GM19467 (cell line): Measurements from ENCODE around the gene KSR2.

Experiments used
- ATAC-seq: cut with Tn5 transposase; IDR thresholded peaks from one replicate; pipeline ENCODE4 v1.9.1; 2021; ENCODE audit warnings: mild to moderate bottlenecking, moderate library complexity; ENCODE audit not compliant: unreplicated experiment

KSR2 gene

DNA sequence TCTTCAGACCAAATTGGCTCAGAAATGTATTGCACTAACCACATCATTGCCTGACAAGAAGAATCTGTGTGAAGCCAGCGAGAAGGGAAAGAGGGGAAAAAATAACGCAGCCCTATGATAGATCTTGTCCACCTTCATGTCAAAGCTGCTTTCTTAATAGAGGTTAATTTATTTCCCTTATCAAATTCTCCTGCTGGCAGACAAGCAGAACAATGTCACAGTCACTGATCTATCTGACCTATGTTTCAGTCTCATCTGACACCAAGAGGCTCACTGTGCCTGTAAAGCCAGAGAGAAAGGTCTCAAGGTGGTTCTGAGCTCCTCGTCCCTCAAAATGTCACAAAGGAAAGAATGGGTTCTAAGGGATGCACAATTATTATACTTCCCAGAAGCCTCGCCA is 417.1 kb downstream of the KSR2 start:
- ATAC-seq: no peak

DNA sequence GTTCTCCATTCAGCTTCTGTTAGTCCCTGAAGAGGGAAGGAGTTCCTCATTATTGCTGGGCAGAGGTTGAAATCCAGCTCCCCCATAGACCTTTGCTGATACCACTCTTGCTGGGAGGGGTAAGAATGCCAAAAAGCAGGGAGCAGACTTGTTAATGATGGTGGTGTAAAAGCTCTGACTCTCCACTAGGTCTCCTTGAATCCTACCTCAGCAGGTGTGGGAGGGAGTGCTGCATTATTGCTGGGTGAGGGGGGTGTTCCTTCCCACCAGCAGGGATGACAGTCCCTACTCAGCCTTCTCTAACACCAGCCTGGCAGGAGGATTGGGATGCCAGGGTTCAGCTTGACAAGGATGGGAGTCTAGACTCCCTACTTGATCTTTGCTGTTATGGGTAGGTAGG is 421.6 kb downstream of the KSR2 start:
- no peak for ATAC-seq

DNA sequence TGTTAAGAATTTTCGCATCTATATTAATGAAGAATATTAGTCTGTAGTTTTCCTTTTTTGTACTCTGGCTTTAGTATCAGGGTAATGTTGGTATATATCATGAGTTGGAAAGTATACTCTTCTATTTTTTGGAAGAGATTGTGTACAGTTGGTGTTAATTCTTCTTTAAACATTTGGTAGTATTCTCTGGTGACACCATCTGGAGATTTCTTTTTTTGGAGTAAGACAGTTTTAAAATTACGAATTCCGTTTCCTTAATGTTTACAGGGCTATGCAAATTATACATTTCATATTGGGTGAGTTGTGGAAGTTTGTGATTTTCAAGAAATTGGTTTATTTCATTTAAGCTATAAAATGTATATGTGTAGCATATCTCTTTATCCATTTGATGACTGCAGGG is 423.6 kb downstream of the KSR2 start:
- no peak for ATAC-seq

DNA sequence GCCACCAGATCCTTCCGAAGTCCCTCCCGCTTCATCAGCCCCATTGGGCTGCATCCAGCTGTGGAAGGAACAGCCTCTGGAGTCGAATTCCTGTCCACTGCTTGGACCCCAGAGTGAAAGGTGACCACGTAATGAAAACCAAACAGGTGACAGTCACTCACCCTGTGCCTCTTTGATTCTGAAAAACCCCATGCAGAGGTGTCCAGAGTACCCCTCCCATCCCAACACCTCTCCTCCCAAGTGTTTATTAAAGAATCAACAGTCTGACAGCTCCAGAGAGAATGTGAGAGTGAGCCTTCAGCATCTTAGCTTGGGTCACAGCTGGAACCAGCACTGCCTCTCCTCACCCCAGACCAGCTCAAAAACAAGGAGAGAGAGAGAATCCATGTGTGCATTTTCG is 428.8 kb downstream of the KSR2 start:
- no peak for ATAC-seq

DNA sequence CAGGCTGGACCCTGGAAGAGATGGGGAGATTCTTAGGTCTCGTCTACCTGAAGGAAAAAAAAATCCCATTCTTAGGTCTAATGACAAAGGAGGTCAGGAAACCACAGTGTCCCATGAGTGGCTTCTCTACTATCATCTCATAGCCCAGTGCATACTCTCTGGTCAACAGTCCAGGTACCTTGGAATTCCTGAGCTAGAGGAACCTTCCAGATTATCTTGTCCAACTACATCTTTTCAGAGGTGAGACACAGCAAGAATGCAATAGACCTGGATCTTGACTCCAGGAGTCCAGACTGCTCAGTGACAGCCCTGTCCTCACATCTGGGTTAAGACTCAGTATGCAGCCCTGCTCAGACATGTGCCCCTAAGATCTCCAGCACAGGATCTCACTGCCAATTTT is 429.9 kb downstream of the KSR2 start:
- no peak for ATAC-seq

DNA sequence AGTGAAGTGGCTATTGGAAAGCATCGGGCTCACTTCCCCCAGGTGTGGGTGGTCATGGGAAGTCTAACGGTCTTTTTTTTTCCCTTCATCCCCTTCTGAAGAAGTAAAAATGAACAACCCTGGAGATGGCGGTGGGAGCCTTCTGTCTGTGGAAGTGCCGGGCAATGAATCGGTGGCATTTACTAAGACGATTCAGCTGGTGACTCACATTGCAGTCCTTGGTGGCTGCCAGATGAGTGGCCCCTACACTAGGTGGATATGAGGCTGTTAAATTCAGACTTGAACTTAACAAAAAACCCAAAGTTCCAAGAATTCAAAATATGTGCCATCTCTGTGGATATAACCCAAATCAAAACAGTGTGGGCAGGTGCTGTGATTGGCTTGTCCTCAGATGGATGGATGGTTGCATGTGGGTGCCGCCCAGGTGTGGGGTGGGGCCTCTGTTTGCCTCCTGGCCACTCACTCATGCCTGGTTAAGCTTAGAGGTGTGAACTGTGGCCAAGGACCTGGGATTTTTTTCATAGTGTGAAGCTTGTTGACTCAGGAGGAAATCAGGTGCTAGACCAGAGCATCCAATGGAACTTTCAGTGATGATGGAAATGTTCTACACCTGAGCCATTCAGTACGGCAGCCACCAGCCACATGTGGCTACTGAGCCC is 430.6 kb downstream of the KSR2 start:
- no peak for ATAC-seq

DNA sequence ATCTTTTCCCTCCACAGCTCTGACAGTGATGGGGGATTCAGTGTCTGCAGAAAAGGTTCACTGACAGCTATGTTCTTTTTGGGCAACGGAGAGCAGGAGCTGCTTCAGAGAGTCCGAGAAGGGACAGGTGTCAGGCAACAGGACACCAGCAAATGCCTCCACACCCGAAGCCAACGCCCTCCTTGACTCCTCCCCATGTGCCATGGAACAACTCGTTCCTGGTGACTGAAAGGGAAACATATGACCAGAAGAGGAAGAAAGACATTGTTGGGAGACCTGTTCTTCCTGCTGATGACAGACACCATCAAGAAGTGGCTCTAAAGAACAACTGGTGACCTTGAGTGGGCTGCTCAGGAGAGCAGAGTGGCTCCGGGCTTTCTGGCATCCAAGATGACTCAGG is 435.1 kb downstream of the KSR2 start:
- no peak for ATAC-seq

DNA sequence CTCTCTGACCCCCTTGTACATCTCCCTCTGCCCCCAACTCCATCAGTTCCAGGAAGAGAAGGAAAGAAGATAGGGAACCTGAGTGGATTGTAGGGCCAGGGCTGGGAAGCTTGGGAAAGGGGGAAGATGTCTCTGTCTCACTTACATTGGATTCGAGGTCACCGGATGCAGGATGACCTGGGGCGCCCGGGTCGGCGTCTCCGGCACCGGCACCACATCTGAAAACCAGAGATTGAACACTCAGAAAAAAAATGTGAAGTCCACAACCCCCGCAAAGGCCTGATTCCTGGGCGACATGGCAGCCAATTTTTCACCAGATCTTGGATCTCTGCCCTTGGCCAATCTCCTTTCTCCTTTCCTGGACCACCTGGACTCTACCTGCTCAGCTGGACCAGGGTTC is 438.0 kb downstream of the KSR2 start:
- ATAC-seq: no peak

DNA sequence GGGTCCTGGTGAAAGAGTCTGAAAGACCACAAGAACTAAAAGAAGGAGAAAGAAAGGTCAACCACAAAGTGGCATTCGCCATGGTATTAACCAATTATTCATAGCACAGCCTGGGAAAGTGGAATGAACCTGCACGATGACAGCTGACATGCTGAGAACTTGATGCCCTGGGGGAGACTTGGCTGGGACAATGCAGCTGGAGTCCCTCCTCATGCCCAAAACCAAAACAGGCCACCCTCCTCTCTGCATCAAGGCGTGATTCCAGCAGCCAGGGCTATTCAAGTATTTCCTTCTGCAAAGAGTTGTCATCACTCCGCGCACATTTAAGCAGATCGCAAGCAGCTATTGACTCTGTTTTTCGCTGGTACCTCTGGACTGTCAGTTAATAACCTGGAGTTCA is 440.3 kb downstream of the KSR2 start:
- no peak for ATAC-seq

DNA sequence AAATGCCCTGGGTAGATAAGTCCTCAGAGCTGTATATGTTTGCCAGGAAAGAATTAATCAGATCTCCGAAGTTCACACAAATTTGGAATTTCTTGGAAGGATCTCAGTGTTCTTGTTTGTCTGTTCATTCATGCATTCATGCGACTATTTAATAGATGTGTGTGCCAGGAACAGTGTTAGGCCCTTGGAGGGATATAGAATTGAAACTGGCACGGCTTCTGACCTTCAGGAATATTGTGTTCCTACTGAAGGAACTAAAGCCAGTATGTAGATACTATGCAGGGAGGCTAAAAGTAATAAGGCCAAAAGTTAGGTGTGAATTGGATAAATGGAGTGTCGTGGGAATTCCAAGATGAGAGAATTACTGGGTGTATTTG is 441.3 kb downstream of the KSR2 start:
- ATAC-seq: no peak

DNA sequence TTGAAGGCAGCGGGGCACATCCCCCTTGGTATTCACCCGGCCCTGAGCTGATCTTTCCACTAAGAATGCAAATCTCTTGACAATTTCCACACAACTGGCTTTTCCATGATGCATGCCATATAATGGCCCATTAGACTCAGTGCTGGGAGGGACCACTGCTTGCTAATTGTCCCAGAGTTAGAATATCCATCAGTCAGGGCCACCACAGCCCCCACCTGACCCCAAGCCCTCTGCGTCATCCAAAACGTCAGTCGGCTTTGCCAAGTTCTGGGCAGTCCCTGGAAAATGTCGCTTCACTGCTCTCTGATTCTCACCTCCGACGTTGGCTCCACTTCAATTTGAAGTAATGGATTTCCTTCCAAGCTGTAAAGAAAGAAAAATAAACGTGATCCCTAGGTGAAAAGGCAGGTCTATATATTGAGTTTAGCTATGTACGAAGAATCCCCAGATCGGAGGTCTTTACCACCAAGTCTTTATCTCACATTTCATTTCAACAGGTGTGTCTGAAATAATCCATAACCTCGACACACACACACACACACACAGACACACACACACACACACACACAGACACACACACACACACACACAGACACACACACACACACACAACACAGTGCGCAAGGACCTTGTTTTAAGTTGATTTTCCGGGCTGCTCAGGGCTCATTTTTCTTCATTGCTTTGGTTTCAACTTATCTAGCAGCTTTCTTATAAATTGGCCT is 441.9 kb downstream of the KSR2 start:
- ATAC-seq: no peak

DNA sequence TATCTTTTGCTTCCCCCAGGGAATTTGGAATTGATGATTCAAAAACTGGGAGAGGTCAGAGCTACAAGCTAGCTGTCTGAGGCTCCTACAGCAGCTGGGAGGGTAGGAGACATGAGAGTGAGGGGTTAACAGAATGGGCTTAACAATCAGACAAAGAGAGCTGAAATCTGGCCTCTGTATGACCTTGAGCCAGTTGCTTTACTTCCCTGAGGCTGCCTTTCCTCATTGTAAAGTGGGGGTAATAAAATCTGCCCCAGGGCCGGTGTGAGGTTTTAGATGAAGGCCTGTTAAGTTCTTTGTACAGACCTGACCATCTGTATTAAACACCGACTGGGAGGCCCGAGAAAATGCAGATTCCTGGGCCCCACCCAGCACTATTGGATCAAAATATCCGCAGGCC is 443.0 kb downstream of the KSR2 start:
- no peak for ATAC-seq

DNA sequence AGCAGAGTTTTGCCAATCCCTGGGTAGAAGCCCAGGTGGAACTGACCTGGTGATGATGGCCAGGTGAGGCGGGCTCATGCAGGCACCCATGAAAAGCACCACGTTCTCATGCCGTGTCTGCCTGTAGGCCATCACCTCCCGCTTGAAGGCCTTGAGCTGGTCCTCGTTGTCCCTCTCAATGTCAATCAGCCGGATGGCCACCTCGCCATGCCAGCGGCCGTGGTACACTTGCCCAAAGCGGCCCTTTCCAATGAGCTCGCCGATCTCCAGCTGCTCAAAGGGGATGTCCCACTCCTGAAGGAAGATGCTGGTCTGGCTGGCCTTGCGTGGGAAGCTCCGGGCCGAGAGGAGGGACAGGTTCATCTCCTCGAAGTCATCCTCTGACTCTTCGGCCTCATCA is 444.0 kb downstream of the KSR2 start:
- ATAC-seq: no peak

DNA sequence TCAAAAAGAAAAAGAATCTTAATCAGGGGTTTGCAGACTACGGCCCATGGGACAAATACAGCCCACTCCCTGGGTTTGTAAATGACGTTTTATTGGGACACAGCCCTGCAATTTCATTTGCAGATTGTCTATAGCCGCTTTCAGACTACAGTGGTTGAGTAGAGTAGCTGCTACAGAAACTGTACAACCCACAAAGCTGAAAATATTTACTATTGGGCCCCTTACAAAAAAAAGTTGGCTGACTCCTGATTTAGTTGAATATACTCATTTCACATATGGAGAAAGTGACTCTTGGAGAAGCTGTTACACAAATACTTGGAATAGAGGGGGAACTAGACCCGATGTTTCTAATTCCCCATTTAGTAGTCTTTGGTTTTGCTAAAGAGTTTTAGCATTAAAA is 444.8 kb downstream of the KSR2 start:
- no peak for ATAC-seq

DNA sequence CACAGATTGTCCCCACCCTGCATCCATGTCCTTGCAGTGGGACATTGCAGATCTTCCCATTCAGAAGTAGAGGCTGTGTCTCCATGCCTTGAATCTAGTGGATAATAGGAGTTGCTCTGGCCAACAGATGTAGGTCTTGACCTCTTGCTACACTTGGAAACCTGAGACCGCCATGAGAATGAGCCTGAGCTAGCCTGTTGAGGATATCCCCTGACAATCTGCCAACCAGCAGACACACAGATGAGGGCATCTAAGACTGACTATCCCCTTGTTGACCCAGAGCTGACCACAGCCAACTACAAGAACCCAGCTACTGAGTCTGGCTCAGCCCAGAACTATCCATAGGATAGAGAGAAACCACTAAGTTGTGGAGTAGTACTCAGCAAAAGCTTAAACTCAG is 446.2 kb downstream of the KSR2 start:
- ATAC-seq: no peak

DNA sequence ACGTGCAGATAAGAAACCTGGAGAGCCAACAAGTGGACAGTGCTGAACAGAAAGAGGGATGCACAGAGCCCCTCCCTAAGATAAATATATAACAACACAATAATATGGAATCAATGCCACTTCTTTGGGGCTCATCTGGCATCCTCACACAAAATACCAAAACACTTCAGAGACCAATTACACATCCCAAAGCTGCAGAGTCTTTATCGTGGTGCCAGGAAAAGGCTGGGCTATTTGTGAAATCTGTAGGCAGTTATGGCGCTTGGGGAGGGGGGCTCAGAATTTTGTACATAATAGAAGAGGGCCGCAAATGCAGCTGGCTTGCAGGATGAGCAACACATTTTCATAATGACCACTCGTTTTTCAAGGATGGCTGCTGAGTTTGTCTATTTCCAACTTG is 446.9 kb downstream of the KSR2 start:
- no peak for ATAC-seq

DNA sequence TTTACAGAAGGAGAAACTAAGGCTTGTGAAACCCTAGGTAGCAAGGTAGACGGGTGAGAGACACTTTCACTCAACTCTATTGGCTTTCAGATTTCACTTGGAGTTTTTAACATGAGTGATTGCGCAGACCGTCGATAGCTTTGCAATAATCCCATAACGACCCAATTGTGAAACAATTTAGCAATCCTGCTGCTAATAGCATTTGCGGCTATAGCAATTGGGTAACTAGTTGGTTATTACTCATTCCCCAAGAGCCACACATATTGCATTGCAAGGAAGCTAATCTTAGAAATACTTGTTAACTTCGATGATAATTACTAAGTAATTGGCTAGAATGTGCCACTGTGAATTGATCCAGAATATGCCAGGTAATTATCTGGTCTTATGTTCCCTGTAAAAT is 447.4 kb downstream of the KSR2 start:
- no peak for ATAC-seq

DNA sequence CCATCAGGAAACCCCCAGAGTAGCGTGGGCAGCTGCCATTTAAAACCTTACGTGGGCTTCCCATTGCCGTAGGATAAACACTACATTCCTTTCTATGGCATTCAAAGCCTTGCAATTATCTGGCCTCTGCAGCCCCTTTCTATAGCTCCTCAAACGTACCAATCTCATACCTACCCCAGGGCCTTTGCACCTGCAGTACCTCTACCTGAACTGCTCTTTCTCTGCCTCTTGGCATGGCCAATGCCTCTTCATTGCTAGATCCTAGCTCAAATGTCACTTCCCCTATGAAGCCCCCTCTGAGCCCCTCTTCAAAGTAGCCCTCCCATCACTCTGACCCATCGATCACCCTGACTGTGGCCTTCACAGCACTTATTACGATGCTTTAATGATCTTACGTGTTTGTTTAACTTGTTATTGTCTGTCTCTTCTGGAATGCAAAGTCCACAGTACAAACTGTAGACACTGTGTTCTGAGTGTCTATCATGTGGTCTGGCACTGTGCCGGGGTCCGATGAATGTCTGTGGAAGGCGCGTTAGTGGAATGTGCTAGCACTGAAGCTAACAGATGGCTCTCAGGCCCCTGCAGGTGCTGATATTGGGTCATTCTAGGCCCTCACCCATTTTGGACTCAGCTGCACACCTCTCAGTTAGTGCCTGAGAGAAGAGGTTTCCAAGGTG is 450.1 kb downstream of the KSR2 start:
- ATAC-seq: no peak

DNA sequence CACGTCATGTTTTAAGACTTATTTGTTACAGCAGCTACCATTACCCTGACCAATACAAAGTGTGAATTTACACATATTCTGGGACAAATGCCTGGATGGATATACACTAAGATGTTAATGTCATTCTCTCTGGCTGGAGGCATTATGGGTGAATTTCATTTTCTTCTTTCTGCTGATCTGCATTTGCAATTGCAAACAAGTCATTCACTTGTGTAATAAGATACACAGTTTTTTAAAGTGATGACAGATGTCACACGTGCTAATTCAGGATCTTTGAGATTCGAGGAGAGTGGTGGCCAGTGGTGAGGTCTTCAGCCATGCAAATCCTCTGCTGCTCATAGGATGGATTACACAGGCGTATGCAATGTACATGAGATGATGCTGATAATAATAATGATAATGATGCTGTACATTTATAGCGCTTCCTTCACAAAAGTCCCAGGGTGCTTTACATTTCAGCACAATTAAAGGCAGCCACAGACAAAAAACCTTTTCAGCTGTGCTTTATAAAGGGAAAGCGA is 451.5 kb downstream of the KSR2 start:
- no peak for ATAC-seq

DNA sequence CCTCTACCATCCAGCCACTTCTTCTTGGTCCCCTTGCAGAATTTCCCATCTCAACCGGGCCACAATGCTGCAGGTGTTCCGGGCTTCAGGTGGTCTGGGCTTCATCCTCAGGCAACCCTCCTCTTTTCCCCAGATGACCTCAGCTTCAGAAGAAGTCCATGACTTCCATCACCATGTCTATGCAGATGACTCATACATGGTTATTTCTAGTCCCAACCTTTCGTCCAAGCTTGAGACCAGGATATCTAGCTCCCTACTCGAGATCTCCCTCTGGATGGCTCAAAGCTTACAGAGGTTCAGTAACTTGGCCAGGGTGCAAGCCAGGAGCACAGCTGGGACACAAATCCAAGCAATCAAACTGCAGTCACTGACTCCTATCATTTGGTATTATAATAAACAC is 452.8 kb downstream of the KSR2 start:
- ATAC-seq: no peak

DNA sequence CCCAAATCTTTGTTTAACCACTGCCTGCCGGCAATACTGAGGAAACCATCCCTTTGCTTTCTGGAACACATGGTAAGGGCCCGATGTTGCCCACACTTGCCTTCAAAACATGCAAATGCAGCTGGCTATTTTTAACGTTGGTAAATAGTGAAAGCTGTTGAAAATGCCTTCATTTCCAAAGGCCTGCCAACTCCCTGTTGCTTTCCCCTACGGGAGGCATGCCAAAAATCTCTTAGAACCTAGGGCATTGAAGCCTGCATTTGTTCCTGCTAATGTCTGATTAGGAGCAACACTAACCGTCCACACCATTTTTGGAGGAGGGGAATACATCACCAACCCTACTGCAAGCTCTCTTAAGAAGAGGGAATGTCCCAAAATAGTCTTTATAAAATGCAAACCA is 454.8 kb downstream of the KSR2 start:
- no peak for ATAC-seq

DNA sequence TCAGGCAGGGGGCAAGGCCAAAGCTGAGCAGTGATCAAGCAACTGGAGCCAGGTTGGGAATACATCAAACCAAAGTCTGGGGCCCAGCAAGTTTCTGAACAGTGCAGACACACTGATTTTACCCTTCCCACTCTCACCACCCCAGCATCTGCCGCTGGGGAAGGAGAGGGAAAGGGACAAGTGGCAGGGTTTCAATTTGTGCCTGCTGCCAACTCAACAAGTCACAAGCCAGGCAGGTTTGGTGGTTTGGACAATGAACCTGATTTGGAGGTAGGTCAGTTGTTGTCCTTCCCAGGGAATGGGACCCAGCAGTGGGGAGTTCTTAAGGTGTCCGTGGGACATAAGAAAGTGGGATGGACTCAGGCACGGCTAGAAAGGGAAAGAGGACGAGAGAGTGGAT is 455.4 kb downstream of the KSR2 start:
- ATAC-seq: no peak
